ENCODE measurements around the gene STIP1.

DNA sequence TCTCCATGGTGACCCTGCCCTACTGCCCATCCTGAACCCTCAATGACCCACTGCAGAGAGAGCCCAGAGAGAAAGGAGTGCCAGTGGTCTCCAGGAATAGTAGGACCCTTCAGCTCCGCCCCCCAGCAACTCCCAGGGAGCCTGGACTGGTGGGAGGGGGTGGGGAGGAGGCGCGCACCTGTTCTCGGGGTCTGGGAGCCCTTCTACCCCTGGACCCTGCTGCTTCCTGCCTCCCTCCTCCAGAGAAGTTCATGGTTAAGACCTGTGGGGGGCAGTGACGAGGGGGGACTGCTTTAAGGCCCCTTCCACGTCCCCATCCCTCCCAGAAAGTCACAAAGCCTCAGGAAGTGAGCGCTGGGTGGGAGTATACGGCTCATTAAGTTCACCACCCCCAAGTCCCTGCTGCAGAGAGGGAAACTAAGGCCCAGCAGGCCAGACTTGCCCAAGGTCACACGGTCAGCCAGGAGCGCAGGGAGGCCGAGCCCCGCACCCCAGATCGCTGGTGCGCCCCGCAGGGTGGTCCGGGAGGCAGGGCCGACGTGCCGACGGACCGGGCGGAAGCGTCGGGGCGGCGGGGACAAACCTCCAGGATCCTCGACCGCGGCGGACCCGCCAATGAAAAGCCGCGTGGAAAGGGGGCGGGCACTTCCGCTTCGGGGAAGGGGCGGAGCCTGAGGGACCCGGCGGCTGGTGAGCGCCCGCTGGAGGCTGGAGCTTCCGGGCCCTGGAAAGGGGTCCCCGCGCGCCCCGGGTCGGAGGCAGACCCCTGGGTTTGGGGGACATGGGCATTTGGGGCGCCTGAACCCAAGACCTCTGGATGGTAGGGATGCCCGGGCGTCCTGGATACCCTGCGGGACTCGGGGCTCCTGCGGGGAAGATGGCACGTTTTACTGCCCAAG is 39.9 kb downstream of the STIP1 start, which contains the start of the genes NUDT22 and TRPT1:
- TF ChIP-seq CBX3 (IDR thresholded peaks at IDR 0.05; ENCODE audit: low read depth) = no peak
- no peak for TF ChIP-seq RAD21 (IDR thresholded peaks at IDR 0.05; ENCODE audit: low read depth)
- no peak for TF ChIP-seq SP1 (IDR thresholded peaks at IDR 0.05; ENCODE audit: low read depth)
- TF ChIP-seq, protein P1, sequence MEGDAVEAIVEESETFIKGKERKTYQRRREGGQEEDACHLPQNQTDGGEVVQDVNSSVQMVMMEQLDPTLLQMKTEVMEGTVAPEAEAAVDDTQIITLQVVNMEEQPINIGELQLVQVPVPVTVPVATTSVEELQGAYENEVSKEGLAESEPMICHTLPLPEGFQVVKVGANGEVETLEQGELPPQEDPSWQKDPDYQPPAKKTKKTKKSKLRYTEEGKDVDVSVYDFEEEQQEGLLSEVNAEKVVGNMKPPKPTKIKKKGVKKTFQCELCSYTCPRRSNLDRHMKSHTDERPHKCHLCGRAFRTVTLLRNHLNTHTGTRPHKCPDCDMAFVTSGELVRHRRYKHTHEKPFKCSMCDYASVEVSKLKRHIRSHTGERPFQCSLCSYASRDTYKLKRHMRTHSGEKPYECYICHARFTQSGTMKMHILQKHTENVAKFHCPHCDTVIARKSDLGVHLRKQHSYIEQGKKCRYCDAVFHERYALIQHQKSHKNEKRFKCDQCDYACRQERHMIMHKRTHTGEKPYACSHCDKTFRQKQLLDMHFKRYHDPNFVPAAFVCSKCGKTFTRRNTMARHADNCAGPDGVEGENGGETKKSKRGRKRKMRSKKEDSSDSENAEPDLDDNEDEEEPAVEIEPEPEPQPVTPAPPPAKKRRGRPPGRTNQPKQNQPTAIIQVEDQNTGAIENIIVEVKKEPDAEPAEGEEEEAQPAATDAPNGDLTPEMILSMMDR (IDR thresholded peaks at IDR 0.05 in 2 of 3, conservative IDR thresholded peaks at IDR 0.05 in 1 of 3; ENCODE audit: borderline replicate concordance in 1 of 3, insufficient read depth in 1 of 3, low read depth in 2 of 3, low read length in 2 of 3) = no peak
- no peak for TF ChIP-seq SIN3A (IDR thresholded peaks at IDR 0.05; ENCODE audit: low read depth)
- no peak for TF ChIP-seq POLR2A (IDR thresholded peaks at IDR 0.05; ENCODE audit: borderline replicate concordance, extremely low read depth, insufficient read depth, insufficient read length)

All from HCT116 (cell line).